Measurements from ENCODE around the gene FAM236C. TPM values are rescaled to one million over a fixed set of nuclear protein-coding genes. Genes with fewer than 3 reads are reported as not detected.
"Not testable (repeated sequence)": the region's sequence is repeated elsewhere in the genome, so short reads cannot be mapped to it uniquely, and the experiment has no call there.

FAM236C gene
- polyA plus RNA-seq (ENCODE audit: insufficient read length): not detected

GRCh38 chrX:72912315-72912714, at the start of gene FAM236C:
TSS of gene FAM236C (plus strand) at chrX:72912615. CDS start at chrX:72912715, 100 bp downstream.
- DNase-seq: not testable (repeated sequence)

GRCh38 chrX:72882898-72883297, 29.5 kb upstream of the FAM236C start:
- DNase-seq: not testable (repeated sequence)

- DNase-seq: not testable (repeated sequence)
These were observed 22.7 kb upstream of the FAM236C start for GRCh38 chrX:72889740-72890139.

GRCh38 chrX:72916096-72916495, 3.7 kb downstream of the FAM236C start:
- not testable (repeated sequence) for DNase-seq

GRCh38 chrX:72932283-72932682, 19.9 kb downstream of the FAM236C start:
- not testable (repeated sequence) for DNase-seq

GRCh38 chrX:72936455-72936854, 24.0 kb downstream of the FAM236C start:
- DNase-seq: not testable (repeated sequence)

- DNase-seq: not testable (repeated sequence)
These were observed 24.6 kb downstream of the FAM236C start for GRCh38 chrX:72936882-72937455.

GRCh38 chrX:72937906-72938305, 25.5 kb downstream of the FAM236C start, which contains the start of gene FAM236A:
TSS of gene FAM236A (plus strand) at chrX:72938206. CDS start at chrX:72938263, 57 bp downstream.
- not testable (repeated sequence) for DNase-seq

- DNase-seq: not testable (repeated sequence)
These were observed 29.9 kb downstream of the FAM236C start for GRCh38 chrX:72942272-72942671.

GRCh38 chrX:72943035-72943818, 30.8 kb downstream of the FAM236C start:
- not testable (repeated sequence) for DNase-seq

GRCh38 chrX:72943819-72944169, 31.4 kb downstream of the FAM236C start, which contains the start of gene DMRTC1:
TSS of gene DMRTC1 (minus strand) at chrX:72943837. CDS start at chrX:72875694, 68,143 bp downstream.
- not testable (repeated sequence) for DNase-seq

GRCh38 chrX:72959971-72960370, 47.6 kb downstream of the FAM236C start:
- DNase-seq: not testable (repeated sequence)

Other genes with a start within 250 kb of the FAM236C start
- 3.2 TPM for gene PHKA1, start 198.3 kb upstream of the FAM236C start, polyA plus RNA-seq (ENCODE audit: insufficient read length)
- gene DMRTC1B, start 135.7 kb upstream of the FAM236C start, polyA plus RNA-seq (ENCODE audit: insufficient read length): 0.75 TPM
- not detected for gene FAM236B, start 130.0 kb upstream of the FAM236C start, polyA plus RNA-seq (ENCODE audit: insufficient read length)
- gene FAM236D, start 104.4 kb upstream of the FAM236C start, polyA plus RNA-seq (ENCODE audit: insufficient read length): not detected
- not detected for gene FAM236A, start 25.6 kb downstream of the FAM236C start, polyA plus RNA-seq (ENCODE audit: insufficient read length)
- not detected for gene DMRTC1, start 31.2 kb downstream of the FAM236C start, polyA plus RNA-seq (ENCODE audit: insufficient read length)
- not detected for gene PABPC1L2B, start 90.3 kb downstream of the FAM236C start, polyA plus RNA-seq (ENCODE audit: insufficient read length)
- not detected for gene PABPC1L2A, start 166.9 kb downstream of the FAM236C start, polyA plus RNA-seq (ENCODE audit: insufficient read length)

Measured in hindlimb muscle (tissue), 1 donor.